Ovary (tissue), 9 donors: ENCODE data around the gene CDC40. TPM values are rescaled to one million over a fixed set of nuclear protein-coding genes. Genes with fewer than 3 reads are reported as not detected.

ENCODE experiments used
- DNase-seq, 5 donors: peaks; one replicate each; pipeline ENCODE4 v3.0.0-alpha.2; 2019 to 2020
- H3K27ac ChIP-seq, 2 donors: fragments of 200-600 bp; one replicate each; pipeline versions ENCODE4 v1.5.1 to v1.8.0; 2019 to 2022
- H3K27me3 ChIP-seq: fragments of 200-600 bp; one replicate; pipeline ENCODE4 v1.8.0; 2022
- H3K36me3 ChIP-seq: fragments of 200-600 bp; sonication (generic); one replicate; pipeline ENCODE4 v1.5.1; 2019
- H3K4me1 ChIP-seq: one replicate; pipeline ENCODE4 v1.8.1; 2013; ENCODE audit warnings: mild to moderate bottlenecking, moderate library complexity; ENCODE audit not compliant: insufficient read depth
- H3K4me3 ChIP-seq: fragments of 200-600 bp; sonication (generic); one replicate; pipeline ENCODE4 v1.5.1; 2017
- H3K9me3 ChIP-seq, 2 donors: fragments of 200-600 bp in 1 of 2; sonication (generic) in 1 of 2; one replicate each; pipeline versions ENCODE4 v1.5.1 to v1.8.1; 2013 to 2019; ENCODE audit warnings: mild to moderate bottlenecking in 1 of 2, moderate library complexity in 1 of 2
- CTCF ChIP-seq, 3 donors: fragments of 450-650 bp in 2 of 3; fragments of 200-600 bp in 1 of 3; IDR thresholded peaks; one replicate each; pipeline versions ENCODE4 v1.5.1 to v1.8.0; 2016 to 2022; ENCODE audit warnings: antibody characterized with exemption in 3 of 3, mild to moderate bottlenecking in 1 of 3
- EP300 ChIP-seq: sonication (generic); formaldehyde crosslinking; IDR thresholded peaks from one replicate; pipeline ENCODE4 v1.6.1; 2017; ENCODE audit warnings: antibody characterized with exemption
- POLR2A ChIP-seq: fragments of 450-650 bp; IDR thresholded peaks from one replicate; pipeline ENCODE4 v1.6.1; 2017; ENCODE audit warnings: antibody characterized with exemption, mild to moderate bottlenecking, moderate library complexity
- whole genome bisulfite sequencing, 3 donors: extraction: QIAGEN DNeasy Blood & Tissue Kit in 1 of 3; methylation state at CpG; one replicate each; pipeline versions ENCODE4 v1.1.5 to v1.1.7; 2013 to 2017; 5-methylcytosine and 5-hydroxymethylcytosine counted together
- intact Hi-C, 4 donors: fragments of 100-400 bp; cut with DNase I; formaldehyde crosslinking; loops; one replicate each; pipeline versions ENCODE4 v1.11.0 to v1.15.1; 2022 to 2023
- polyA plus RNA-seq, 2 donors: library from polyadenylated mRNA; stranded (reverse); fragments of 200-250 nt in 1 of 2; fragments of 350-450 nt in 1 of 2; fragmentation: Illumina TruSeq in 1 of 2; extraction: RNeasy Lipid Tissue Mini Kit (QIAGEN cat#74804) in 1 of 2; gene quantifications; one replicate each; pipeline ENCODE4 v1.2.3, GENCODE V29; 2013 to 2014
- total RNA-seq, 7 donors: library from RNA; depleted of rRNA in 2 of 7; stranded (reverse); fragments of >200 nt in 2 of 7; fragmentation: NEBNext Ultra II Directional in 3 of 7; extraction: Animal tissue kit (Norgen Biotek cat#: 25700) in 3 of 7; gene quantifications; one replicate each; pipeline versions ENCODE4 v1.1.0 to v1.2.4, GENCODE V29; 2016 to 2023
- donor health status: DM: no; HTN: no; CAD: no; lungs with moderate emphysema.
- donor health status: DM: no; HTN: no; CAD: no.
- donor health status: Bipolar disorder and iron deficiency.
- donor health status: DM: yes; HTN: yes; CAD: no.
- donor health status: DM: no; HTN: no; CAD: no.
- donor health status: DM: yes; HTN: yes; CAD: no.

CDC40 gene
- total and polyA plus RNA-seq, 9 donors = 12.6 to 23.9 (median 19.6) TPM

- no peak for DNase-seq
- intact Hi-C loops = loop anchor here in 1 of 4 donors (10.0 kb wide), 1 partner anchor 206 kb away; no protein-coding TSS in a partner anchor
- H3K27me3 ChIP-seq = no peaks in the 10 kb centered on the region
- TF ChIP-seq EP300 (no peak), POLR2A (no peak), CTCF (IDR thresholded peaks at IDR 0.05) (no peak)
- H3K27ac ChIP-seq = no peak overlapping the region
- peaks cover 3% of the 10 kb centered on the region for H3K4me1 ChIP-seq
- no peaks in the 10 kb centered on the region for H3K36me3 ChIP-seq
- no peak overlapping the region for H3K4me3 ChIP-seq
- H3K9me3 ChIP-seq = no peaks in the 10 kb centered on the region
Observed at GRCh38 chr6:110188791-110189190, 8.6 kb downstream of the CDC40 start.

GRCh38 chr6:110190726-110191125 lies 10.5 kb downstream of the CDC40 start:
- no peak overlapping the region for H3K27ac ChIP-seq
- H3K27me3 ChIP-seq = no peaks in the 10 kb centered on the region
- peaks cover 3% of the 10 kb centered on the region for H3K4me1 ChIP-seq
- intact Hi-C loops = no loop called here
- 87 to 94% (median 88%) methylated on average over 6 of the region's 6 CpGs for WGBS, 3 donors
- H3K36me3 ChIP-seq = no peaks in the 10 kb centered on the region
- TF ChIP-seq POLR2A (no peak), CTCF (IDR thresholded peaks at IDR 0.05) (no peak), EP300 (no peak)
- H3K9me3 ChIP-seq = no peaks in the 10 kb centered on the region
- H3K4me3 ChIP-seq = no peak overlapping the region
- DNase-seq = no peak

GRCh38 chr6:110191477-110191876 lies 11.2 kb downstream of the CDC40 start:
- H3K4me3 ChIP-seq = no peak overlapping the region
- H3K4me1 ChIP-seq = no peaks in the 10 kb centered on the region
- H3K27ac ChIP-seq = no peak overlapping the region
- H3K9me3 ChIP-seq = no peaks in the 10 kb centered on the region
- H3K36me3 ChIP-seq = no peaks in the 10 kb centered on the region
- TF ChIP-seq CTCF (IDR thresholded peaks at IDR 0.05) (no peak), POLR2A (no peak), EP300 (no peak)
- no peak for DNase-seq
- H3K27me3 ChIP-seq = no peaks in the 10 kb centered on the region
- 84 to 92% (median 86%) methylated on average over 2 of the region's 2 CpGs for WGBS, 3 donors
- intact Hi-C loops = no loop called here

GRCh38 chr6:110195639-110196038 lies 15.4 kb downstream of the CDC40 start:
- Histone ChIP-seq H3K27ac (no peak overlapping the region), H3K4me3 (no peak overlapping the region), H3K36me3 (no peaks in the 10 kb centered on the region), H3K27me3 (no peaks in the 10 kb centered on the region), H3K9me3 (no peaks in the 10 kb centered on the region), H3K4me1 (no peaks in the 10 kb centered on the region)
- 92 to 98% (median 96%) methylated on average over 4 of the region's 4 CpGs for WGBS, 3 donors
- DNase-seq = no peak
- TF ChIP-seq POLR2A = no peak
- TF ChIP-seq CTCF (IDR thresholded peaks at IDR 0.05) = no peak
- no peak for TF ChIP-seq EP300
- intact Hi-C loops = no loop called here

- H3K27ac ChIP-seq = no peak overlapping the region
- WGBS, 3 donors = 84 to 98% (median 88%) methylated on average over 1 of the region's 1 CpG
- no peak for DNase-seq
- H3K4me3 ChIP-seq = no peak overlapping the region
- H3K4me1 ChIP-seq = no peaks in the 10 kb centered on the region
- no peaks in the 10 kb centered on the region for H3K36me3 ChIP-seq
- intact Hi-C loops = no loop called here
- no peaks in the 10 kb centered on the region for H3K9me3 ChIP-seq
- H3K27me3 ChIP-seq = no peaks in the 10 kb centered on the region
- TF ChIP-seq EP300 = no peak
- no peak for TF ChIP-seq POLR2A
- no peak for TF ChIP-seq CTCF (IDR thresholded peaks at IDR 0.05)
Observed at GRCh38 chr6:110196874-110197273, 16.6 kb downstream of the CDC40 start.
